GM23248 (cell line): ENCODE data around the gene BAHD1.

ENCODE experiments used
- EZH2 ChIP-seq: fragments of 200-600 bp; sonication (generic); IDR thresholded peaks from 2 replicates; pipeline ENCODE4 v1.6.1; 2018; ENCODE audit warnings: antibody characterized with exemption, mild to moderate bottlenecking; ENCODE audit not compliant: insufficient read depth, poor library complexity, severe bottlenecking
- EZH2phosphoT487 ChIP-seq: fragments of 200-600 bp; sonication (generic); IDR thresholded peaks from 2 replicates; pipeline ENCODE4 v1.6.1; 2018; ENCODE audit warnings: antibody characterized with exemption, moderate library complexity, mild to moderate bottlenecking, low read depth; ENCODE audit not compliant: insufficient read depth

DNA sequence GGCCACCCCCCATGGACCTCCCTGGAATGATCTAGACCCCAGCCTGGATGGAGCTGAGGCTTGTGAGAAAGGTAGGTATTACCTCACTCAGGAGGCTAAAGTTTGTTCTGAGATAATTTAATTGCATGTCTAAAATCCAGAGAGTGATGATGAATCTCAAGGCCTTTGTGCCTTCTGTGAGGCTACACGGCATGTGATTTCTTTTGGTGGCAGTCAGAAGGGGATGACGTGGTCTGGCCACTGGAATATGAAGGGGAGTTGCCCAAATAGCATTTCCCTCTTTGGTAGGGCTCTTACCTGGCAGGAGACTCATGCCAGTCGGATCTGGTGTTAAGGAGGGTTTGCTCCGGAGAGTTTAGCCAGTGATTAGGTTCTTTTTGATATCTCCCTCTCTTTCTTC, 2.5 kb downstream of the BAHD1 start:
- TF ChIP-seq EZH2 (no peak), EZH2phosphoT487 (no peak)
